Mesothelial cell of epicardium (in vitro differentiated cells): ENCODE measurements around the gene SPSB2. TPM values are rescaled to one million over a fixed set of nuclear protein-coding genes. Genes with fewer than 3 reads are reported as not detected.

Experiments
- DNase-seq, 2 experiments: peaks; one replicate each; pipeline ENCODE4 v3.0.0; 2021; ENCODE audit warnings: low spot score in 2 of 2; ENCODE audit not compliant: unreplicated experiment in 2 of 2
- H3K27ac Mint-ChIP-seq: 2 replicates; pipeline ENCODE4 v1.8.0; 2021; ENCODE audit warnings: mixed read lengths
- H3K27me3 Mint-ChIP-seq: 2 replicates; pipeline ENCODE4 v1.8.0; 2021; ENCODE audit warnings: low read depth, mixed read lengths
- H3K36me3 Mint-ChIP-seq: 2 replicates; pipeline ENCODE4 v1.8.0; 2021; ENCODE audit warnings: mixed read lengths
- H3K4me1 Mint-ChIP-seq: 2 replicates; pipeline ENCODE4 v1.8.0; 2021; ENCODE audit warnings: mixed read lengths
- H3K4me3 Mint-ChIP-seq: 2 replicates; pipeline ENCODE4 v1.8.0; 2021; ENCODE audit warnings: mild to moderate bottlenecking, moderate library complexity, mixed read lengths
- H3K9me3 Mint-ChIP-seq: 2 replicates; pipeline ENCODE4 v1.8.0; 2021; ENCODE audit warnings: mixed read lengths
- CTCF ChIP-seq: fragments of 200-600 bp; sonication (generic); IDR thresholded peaks from one replicate; pipeline ENCODE4 v1.5.0; 2021; ENCODE audit warnings: antibody characterized with exemption; ENCODE audit not compliant: unreplicated experiment
- total RNA-seq: library from RNA; stranded (reverse); gene quantifications from 3 replicates; pipeline ENCODE4 v1.2.1, GENCODE V29; 2021

Gene SPSB2
- total RNA-seq, 1 donor from 2014 or later, result 2.9 TPM

GRCh38 chr12:6849976-6850560, 23.0 kb downstream of the SPSB2 start:
- H3K27ac Mint-ChIP-seq, result peak overlapping the region; percentile 47
- H3K27me3 Mint-ChIP-seq, result no peaks in the 10 kb centered on the region
- H3K9me3 Mint-ChIP-seq, result no peaks in the 10 kb centered on the region
- H3K36me3 Mint-ChIP-seq, result peaks cover 20% of the 10 kb centered on the region
- peaks cover 32% of the 10 kb centered on the region for H3K4me1 Mint-ChIP-seq
- no peak for TF ChIP-seq CTCF
- DNase-seq, result no peak
- H3K4me3 Mint-ChIP-seq, result peak overlapping the region; percentile 95

GRCh38 chr12:6849427-6849826, 23.7 kb downstream of the SPSB2 start:
- Mint-ChIP-seq H3K27me3 (no peaks in the 10 kb centered on the region), H3K36me3 (peaks cover 24% of the 10 kb centered on the region), H3K27ac (no peak overlapping the region), H3K4me1 (peaks cover 30% of the 10 kb centered on the region), H3K4me3 (peak overlapping the region; percentile 95), H3K9me3 (no peaks in the 10 kb centered on the region)
- no peak for DNase-seq
- TF ChIP-seq CTCF, result no peak

- Mint-ChIP-seq H3K4me1 (peaks cover 16% of the 10 kb centered on the region), H3K27ac (no peak overlapping the region), H3K4me3 (no peak overlapping the region), H3K36me3 (peaks cover 32% of the 10 kb centered on the region), H3K9me3 (no peaks in the 10 kb centered on the region), H3K27me3 (no peaks in the 10 kb centered on the region)
- DNase-seq, result no peak
- TF ChIP-seq CTCF, result no peak
Measured at GRCh38 chr12:6847676-6848075, 25.4 kb downstream of the SPSB2 start.

GRCh38 chr12:6846316-6846869, 26.7 kb downstream of the SPSB2 start:
- DNase-seq, result no peak
- Mint-ChIP-seq H3K27me3 (no peaks in the 10 kb centered on the region), H3K36me3 (peaks cover 34% of the 10 kb centered on the region), H3K4me1 (peaks cover 15% of the 10 kb centered on the region), H3K9me3 (no peaks in the 10 kb centered on the region), H3K27ac (no peak overlapping the region), H3K4me3 (no peak overlapping the region)
- TF ChIP-seq CTCF, result no peak

DNA sequence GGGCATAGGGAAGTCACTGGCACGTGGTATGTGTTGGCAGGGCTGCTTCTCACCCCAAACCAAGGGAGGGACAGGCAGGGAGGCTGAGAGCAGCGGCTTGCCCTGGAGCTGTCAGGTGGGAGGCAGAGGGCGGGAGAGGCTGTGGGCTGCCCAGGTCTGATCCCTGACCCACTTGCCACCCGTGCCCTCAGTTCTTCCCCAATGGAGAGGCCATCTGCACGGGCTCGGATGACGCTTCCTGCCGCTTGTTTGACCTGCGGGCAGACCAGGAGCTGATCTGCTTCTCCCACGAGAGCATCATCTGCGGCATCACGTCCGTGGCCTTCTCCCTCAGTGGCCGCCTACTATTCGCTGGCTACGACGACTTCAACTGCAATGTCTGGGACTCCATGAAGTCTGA, 27.7 kb downstream of the SPSB2 start:
- Mint-ChIP-seq H3K27me3 (no peaks in the 10 kb centered on the region), H3K36me3 (peaks cover 34% of the 10 kb centered on the region), H3K27ac (no peak overlapping the region)

More for the DNA sequence above, 27.7 kb downstream of the SPSB2 start:
- peaks cover 10% of the 10 kb centered on the region for H3K4me1 Mint-ChIP-seq
- TF ChIP-seq CTCF, result no peak
- H3K9me3 Mint-ChIP-seq, result no peaks in the 10 kb centered on the region
- no peak for DNase-seq
- no peak overlapping the region for H3K4me3 Mint-ChIP-seq
